ENCODE measurements around the gene CLCNKA.
"Not testable (repeated sequence)": the region's sequence is repeated elsewhere in the genome, so short reads cannot be mapped to it uniquely, and the experiment has no call there.

CLCNKA gene

GRCh38 chr1:16021681-16022080 is at the start of gene CLCNKA:
TSS of gene CLCNKA (plus strand) at chr1:16022036. CDS start at chr1:16022620, 584 bp downstream.
- TF ChIP-seq CTCF (conservative IDR thresholded peaks at IDR 0.05), result no peak
- H3K27ac ChIP-seq, result no peak within 1 kb of the TSS

GRCh38 chr1:15972409-15972808 is 49.4 kb upstream of the CLCNKA start:
- no peak for TF ChIP-seq CTCF (conservative IDR thresholded peaks at IDR 0.05)
- no peak overlapping the region for H3K27ac ChIP-seq

GRCh38 chr1:15973772-15974171 is 48.1 kb upstream of the CLCNKA start:
- TF ChIP-seq CTCF (conservative IDR thresholded peaks at IDR 0.05), result no peak
- H3K27ac ChIP-seq, result no peak overlapping the region

- peak overlapping the region; percentile 56; the same call in 1 of the 2 replicates for H3K27ac ChIP-seq
- no peak for TF ChIP-seq CTCF (conservative IDR thresholded peaks at IDR 0.05)
Measured at GRCh38 chr1:15974855-15975254, 47.0 kb upstream of the CLCNKA start.

- TF ChIP-seq CTCF (conservative IDR thresholded peaks at IDR 0.05), result peak; percentile 20
- peak overlapping the region; percentile 56; the same call in 1 of the 2 replicates for H3K27ac ChIP-seq
Measured at GRCh38 chr1:15975358-15975804, 46.5 kb upstream of the CLCNKA start.

GRCh38 chr1:15975805-15976680 is 45.8 kb upstream of the CLCNKA start, which contains the start of gene ZBTB17:
TSS of gene ZBTB17 (minus strand) at chr1:15976101. CDS start at chr1:15948495, 27,606 bp downstream.
- H3K27ac ChIP-seq, result peak within 1 kb of the TSS; percentile 56; the same call in 1 of the 2 replicates
- no peak for TF ChIP-seq CTCF (conservative IDR thresholded peaks at IDR 0.05)

- not testable (repeated sequence) for H3K27ac ChIP-seq
Measured at GRCh38 chr1:15977947-15978346, 43.9 kb upstream of the CLCNKA start.

GRCh38 chr1:15981679-15982078 is 40.2 kb upstream of the CLCNKA start:
- no peak overlapping the region for H3K27ac ChIP-seq
- no peak for TF ChIP-seq CTCF (conservative IDR thresholded peaks at IDR 0.05)
